Hindlimb muscle (tissue), 1 donor: ENCODE data around the gene UBE2Z. TPM values are rescaled to one million over a fixed set of nuclear protein-coding genes. Genes with fewer than 3 reads are reported as not detected.
A peak's percentile ranks its signal among the peaks of the same experiment; 100 is the strongest.
"Not testable (repeated sequence)": the region's sequence is repeated elsewhere in the genome, so short reads cannot be mapped to it uniquely, and the experiment has no call there.

Source experiments
- DNase-seq: peaks from one replicate; pipeline ENCODE4 v3.0.0-alpha.2; 2013
- polyA plus RNA-seq: library from polyadenylated mRNA; unstranded; fragments of 120-200 nt; gene quantifications from one replicate; pipeline ENCODE4 v1.2.1, GENCODE V29; 2013; ENCODE audit not compliant: insufficient read length

The UBE2Z gene
- polyA plus RNA-seq, 1 donor, result 54.1 TPM

DNA sequence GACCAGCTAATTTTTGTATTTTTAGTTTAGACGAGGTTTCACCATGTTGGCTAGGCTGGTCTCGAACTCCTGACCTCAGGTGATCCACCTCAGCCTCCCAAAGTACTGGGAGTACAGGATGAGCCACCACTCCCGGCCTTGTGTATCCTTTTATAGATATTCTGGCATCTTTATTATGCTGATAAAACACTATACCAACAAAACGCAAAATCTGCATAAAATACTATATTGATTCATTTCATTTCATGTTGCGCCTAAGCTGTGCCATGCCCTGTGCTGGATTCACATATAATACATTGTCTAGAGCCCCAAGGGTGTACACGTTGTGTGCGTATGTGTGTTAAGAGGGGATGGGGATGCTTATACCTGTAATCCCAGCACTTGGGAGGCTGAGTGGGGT lies 3.8 kb upstream of the UBE2Z start:
- no peak for DNase-seq

DNA sequence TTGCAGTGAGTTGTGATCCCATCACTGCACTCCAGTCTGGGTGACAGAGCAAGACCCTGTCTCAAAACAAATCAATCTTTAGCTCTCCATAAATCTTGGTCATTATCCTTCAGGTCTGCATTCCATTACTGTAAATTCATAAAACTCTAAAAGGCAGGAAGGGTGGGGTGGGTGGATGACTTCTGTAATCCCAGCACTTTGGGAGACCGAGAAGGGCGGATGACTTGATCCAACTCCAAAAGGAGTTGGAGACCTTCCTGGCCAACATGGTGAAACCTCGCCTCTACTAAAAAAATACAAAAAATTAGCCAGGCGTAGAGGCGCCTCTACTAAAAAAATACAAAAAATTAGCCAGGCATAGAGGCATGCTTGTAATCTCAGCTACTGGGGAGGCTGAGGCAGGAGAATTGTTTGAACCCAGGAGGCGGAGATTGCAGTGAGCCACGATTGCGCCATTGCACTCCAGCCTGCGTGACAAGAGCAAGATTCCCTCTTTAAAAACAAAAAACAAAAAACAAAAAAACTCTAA lies 2.2 kb upstream of the UBE2Z start:
- DNase-seq, result no peak

DNA sequence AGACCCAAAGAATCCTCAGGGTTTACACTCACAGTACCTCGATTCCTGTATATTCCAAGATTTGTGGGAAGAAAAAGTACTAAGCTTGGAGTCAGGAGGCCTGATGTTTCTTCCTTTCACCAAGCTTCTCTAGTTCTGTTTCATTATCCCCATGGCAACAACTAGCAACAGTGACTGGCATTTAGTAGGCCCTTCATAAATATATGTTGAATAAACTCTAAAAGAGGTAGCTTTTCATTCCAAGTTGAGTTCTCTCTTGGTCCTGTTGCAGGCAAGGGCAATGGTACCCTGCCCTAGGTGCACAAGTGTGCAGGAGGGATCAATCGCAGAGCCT lies 527 bp upstream of the UBE2Z start:
- DNase-seq, result no peak

DNA sequence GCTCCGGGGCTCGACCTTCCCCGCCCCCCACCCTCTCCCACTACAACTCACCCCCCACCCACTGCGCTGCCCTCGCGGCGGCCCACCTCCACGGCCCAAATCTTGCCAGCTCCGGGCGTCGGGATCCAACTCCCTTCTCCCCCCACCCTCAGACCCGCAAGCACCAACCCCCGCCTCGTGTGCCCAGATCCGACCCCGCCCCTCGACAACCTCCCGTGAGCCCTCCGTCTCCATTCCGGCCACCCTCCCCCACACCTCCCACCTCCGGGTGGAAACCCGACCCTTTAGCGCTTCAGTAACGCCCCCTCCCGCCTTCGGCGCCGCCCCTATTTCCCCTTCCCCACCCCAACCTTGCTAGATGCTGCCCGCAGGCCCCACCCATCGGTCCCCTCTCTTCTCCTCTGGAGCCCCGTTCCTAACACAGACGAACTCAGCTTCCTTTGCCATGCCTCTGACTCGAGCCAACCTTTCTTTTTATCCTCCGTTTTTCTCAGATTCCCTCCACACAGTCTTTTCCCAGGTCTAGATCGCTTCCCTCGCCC lies 717 bp downstream of the UBE2Z start:
- DNase-seq, result peak; percentile 89

DNA sequence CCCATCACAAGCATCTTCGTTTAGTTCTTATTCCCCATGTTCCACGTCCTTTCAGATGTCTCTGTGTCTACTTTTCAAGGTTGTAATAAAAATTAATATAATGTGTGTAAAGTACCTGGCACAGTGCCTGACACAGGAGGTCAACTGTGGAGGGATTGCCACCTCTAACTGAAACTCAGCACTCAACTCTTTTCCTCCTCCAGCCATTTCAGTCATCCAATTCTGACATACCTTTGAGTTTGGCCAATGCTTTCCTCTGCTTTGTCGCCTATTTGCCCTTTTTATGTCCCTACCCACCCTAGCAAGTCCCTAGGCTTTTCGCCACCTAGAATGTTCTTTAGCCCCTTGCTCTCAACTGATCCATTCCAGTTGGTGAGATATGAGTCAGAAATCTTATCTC lies 1.6 kb downstream of the UBE2Z start:
- no peak for DNase-seq

DNA sequence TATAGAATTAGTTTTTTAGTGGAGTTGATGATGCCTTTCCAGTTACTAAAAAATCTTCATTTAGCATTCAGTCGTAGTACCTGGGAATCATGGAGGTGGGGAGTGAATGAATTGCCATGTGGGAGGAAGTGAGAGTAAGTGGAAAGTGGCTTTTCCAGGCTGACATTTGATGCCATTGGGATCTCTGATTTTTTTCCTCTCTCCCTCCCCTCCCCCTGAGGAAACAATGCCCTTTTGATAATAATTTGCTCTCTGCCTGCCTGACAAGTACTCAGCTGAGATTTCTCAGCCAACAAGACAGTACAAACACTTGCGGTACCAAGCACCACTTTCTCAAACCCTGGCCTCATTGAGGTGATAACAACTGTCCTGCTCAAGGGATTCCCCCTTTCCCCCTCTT lies 2.2 kb downstream of the UBE2Z start:
- no peak for DNase-seq

DNA sequence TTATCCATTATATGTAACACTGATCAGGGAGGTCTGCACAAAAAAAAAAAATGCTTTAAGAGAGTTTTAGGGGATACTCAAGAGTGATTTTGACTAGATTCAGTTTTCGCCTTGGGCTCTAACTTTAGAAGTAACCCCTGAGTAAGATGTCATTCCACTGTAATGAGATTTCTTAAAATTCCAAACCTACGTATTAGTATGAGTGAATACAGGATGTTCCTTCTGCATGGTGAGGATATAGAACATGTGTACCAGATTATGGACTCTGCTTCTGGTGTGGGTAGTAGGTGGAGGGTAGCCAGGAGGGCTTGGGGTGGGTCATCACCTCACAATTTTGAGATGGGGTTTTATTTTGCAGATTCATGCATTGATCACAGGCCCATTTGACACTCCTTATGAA lies 4.3 kb downstream of the UBE2Z start:
- DNase-seq, result no peak

DNA sequence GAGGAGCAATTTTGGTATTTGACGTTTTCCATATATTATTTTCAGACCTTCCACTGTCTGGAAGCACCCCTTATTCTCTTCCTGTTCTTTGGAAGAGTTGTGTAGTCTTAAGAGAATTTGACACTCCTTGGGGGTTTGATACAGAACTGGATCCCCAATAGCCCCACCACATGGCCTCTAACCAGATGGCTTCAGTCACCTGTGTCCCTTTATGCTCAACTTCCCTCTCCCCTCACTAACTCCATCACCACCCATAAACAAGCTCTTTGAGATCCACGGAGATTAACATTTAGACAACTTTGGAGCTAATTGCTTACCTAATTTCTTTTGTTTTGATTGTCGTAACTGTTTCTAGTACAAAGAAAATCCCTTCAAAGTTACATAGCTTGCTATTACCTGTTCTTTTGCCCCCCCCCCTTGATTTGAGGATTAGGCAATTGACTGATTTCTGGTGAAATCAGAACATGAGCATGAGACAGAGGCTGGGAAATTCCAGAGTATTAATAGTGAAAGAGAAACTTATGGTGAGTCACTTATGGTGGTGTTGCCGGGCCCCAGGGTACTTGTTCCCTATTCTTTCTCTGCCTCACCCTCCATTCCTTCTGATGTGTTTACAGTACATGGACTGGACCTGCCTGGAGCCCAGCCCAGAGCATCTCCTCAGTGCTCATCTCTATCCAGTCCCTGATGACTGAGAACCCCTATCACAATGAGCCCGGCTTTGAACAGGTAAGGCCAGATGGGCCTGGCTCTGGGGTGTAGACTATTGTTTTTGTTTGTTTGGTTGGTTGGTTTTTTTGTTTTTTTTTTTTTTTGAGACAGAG lies 7.5 kb downstream of the UBE2Z start:
- no peak for DNase-seq

DNA sequence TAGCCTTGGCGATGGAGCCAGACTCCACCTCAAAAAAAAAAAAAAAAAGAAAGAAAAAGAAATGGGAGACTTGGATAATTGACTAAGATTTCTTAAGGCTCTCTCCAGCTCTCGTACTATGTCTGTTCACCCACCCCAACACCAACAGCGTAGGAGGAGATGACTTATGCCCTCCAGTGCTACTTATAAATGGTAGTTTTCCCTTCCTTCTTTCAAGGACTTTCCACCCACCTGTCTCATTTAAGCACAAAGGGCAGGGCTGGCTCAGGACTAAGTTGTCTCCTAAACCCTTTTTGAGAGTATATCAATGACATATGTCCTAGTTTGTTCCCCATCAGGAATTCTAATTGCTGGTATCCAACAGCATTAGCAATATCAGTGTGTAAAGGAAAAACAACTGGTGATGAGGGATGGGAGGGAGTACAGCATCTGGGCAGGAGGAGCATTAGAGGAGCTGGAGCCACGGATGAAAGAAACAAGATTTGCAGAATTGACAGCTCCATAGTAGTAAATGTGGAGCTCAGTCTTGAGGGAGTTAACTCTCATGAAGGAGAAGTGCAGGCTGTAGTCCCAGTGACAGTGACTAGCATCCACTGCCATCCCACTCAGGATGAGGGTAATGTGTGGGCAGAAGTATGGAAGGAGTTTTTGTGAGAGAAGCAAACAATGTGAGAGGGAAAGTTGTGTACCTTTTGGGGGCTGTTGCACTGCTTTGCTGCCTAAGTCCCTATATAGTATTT lies 17.2 kb downstream of the UBE2Z start:
- no peak for DNase-seq

DNA sequence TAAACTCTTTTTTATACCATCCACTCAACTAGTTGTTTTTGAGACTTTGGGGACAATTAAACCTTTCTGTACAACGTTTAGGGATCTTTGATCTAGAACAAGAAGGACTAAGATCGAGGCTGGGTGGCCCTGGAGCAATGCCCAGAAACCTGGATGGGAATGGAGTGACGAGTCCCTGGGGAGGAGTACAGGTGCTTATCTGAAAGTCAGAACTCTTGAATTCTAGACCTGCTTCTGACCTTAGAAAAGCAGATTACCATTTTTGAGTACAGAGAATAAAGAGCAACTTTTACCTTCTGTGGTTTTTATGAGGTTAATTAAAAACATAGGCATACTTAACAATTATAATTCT lies 17.8 kb downstream of the UBE2Z start:
- DNase-seq, result no peak

DNA sequence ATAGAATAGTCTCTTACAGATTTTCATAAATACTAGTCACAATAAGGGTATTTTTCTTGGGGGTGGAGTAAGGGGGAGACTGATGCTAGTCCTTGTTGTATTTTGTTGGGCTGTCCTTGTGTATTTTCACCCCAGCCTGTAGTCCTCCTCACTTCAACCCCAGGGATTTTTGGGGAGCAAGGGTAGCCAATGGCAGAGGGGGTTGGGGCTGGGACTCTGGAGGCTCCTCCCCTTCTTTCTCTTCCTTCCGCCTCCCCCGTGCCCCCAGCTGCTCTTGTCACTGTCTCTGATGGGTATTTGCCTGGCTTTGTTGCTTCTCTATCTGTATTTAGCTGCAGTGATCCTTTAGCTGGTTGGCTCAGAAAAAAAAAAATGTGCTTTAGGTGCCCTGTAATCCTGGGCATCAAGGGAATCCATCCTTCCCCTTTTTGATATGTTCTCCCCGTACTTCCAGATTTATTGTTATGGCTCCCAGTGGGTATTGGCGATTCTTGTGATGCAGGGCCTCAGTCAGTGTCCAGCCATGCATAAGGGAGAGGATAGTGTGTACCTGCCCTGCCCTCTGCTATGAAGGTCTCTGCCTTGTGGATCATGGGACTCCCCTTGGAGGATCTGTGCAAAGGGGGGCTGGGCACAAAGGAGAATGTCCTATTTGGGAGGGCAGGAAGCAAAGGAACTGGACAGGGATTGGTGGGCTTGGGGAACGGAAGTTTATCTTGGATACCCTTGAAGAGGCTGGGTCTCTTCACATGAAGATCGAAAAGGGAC lies 20.0 kb downstream of the UBE2Z start:
- DNase-seq, result no peak

DNA sequence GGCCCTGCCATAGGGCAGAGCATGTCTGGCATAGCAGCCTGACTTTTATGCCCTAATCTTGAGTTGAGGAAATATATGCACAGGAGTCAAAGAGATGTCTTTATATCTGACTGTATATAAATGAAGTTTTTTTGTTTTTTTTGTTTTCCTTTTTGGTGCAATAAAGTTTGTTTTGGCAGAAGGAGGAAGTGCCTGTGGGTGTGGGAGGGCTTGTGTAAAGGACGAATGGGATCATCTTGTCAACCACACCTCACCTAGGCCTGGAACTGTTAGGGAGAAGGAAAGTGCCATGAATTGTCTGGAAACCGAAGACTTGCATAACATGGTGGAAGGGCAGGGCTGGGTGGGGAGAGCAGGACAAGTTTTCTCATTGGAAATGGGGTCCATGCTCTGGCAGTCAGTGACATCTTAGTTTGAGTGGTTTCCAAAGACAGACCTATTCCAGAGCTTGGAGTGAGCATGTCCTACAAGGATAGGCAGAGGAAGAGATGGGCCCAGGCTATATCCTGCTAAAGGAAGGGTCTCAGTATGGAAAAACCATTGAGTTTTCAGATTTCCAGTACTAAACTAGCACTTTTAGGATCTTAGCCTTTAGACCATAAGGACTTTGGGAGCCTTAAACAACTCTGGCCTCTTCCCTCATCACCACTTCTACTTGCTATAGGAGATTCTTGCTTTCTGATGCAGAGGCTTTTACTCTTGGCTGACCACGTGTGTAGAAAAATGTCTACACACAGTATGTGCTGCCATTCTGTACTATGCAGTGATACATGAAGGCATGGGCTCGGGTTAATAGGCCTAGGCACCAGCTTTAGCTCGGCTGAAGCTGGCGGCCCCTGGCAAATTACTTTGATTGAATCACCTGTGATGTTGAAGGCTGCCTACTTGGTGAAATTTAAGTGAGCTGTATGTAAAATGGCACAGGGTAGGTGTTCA lies 20.9 kb downstream of the UBE2Z start:
- no peak for DNase-seq

DNA sequence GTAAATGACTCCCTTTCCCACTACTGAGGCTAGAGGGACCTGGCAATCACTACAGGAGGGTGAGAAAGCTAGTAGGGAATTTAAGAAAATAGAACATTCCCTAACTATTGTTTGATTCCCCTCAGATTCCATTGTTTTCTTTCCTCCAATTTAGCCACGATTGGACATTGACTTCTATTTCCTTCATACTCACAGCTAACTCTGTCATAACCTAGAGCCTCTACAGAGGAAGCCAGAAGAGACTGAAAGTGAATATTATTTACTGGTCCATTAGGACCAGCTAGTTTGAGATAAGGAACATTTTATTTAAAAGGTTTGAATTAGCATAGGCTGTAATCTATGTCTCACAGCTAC lies 21.6 kb downstream of the UBE2Z start:
- DNase-seq, result no peak

DNA sequence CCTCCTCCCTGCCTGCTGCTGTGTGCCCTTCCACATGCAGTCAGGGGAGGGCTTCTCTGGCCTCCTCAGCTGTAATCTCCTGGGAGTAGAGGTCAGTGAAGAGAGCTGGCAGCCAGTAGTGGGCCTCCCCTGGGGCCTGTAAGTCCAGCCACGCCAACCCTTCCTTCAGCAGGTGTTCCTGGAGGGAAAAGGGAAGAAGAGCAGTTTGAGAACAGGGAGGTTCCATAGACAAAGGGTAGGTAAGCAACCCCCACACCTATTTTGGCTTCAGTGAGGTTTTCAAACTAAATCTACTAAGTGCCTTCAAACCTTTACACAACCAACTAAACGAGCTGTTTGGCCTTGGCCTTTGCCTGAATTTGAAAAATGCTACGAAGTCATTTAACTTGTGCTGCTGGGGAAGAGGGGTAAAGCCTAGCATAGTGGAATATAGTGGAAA lies 22.2 kb downstream of the UBE2Z start:
- DNase-seq, result no peak

DNA sequence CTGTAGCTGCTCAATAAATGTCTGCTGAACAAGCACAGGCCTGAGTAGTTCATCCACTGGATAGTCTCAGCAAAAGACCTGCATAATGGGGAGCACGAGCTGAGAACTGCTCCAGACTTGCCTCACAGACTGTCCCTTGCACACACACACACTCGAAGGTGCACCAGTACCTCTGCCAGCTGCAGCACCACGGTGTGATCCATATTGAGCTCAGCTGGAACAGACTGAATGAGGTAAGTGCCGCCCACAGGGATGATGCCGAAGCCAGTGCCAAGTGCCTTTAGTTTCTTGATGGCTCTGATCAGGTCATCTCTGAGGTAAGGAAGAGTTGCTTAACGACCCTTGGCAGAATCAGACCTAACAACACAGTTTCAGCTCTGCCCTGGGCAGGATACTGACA lies 24.8 kb downstream of the UBE2Z start:
- DNase-seq, result no peak

DNA sequence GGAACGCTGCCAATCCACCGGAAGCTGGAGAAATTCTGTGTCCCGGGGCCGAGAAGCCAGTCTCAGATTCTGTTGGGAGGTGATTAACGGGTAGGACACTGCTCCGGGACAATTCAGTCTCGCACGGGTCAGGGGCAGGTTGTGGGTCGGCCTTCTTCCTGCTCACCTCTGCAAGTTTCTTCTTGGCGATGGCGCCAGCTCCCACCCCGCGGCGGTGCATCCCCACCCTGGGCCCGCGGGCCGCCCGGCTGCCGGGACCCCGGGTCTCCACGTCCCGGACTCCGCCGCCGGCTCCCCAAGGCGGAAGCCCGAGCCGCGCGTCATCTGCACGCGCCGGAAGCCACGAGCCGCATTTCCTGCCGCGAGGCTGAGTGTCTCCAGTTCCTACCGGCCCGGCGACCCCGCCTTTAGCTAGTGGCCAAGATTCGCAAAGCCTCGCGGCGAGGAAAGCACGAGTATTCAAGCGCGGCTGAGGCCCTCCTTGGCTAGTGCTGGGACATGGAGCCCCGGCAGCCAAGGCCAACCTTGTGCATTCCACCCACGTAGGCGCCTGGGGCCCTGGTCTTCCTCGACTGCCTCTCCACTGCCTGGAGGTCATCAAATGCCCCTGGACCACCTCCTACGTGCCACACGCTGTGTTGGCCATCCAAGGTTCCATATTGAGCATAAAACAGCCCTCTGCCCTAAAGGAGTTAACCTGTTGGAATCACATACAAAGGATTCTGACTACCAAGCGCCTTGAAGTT lies 36.5 kb downstream of the UBE2Z start, which contains the start of gene SNF8:
SNF8 (minus strand) TSS at position 328 of the 746 bp plus-strand sequence; CDS start at position 220, 108 bp downstream.
- DNase-seq, result peak; percentile 93

DNA sequence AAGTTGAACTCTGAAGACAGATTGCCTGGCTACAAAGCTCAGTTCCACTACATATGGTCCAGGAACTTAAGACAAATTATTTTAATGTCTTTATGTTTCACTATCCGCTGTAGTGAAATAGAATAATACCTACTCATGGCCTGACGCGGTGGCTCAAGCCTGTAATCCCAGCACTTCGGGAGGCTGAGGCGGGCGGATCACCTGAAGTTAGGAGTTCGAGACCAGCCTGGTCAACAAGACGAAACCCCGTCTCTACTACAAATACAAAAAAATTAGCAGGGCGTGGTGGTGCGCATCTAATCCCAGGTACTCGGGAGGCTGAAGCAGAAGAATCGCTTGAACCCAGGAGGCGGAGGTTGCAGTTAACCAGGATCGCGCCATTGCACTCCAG lies 37.0 kb downstream of the UBE2Z start:
- DNase-seq, result not testable (repeated sequence)

DNA sequence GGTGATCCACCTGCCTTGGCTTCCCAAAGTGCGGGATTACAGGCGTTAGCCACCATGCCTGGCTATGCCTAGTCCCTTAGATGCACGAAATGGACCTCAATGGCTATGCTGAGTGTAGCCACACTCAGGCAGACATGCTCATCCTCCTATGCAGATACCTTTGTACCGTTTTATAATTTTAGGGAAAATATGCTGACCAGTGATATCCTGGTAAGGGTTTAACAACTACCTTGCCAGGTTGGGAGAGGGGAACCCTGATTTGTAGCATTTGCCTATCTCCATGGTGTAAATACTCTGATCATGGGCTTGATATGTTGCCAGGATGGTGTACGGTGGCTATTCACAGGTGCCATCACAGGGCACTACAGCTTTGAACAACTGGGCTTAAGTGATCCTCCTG lies 43.4 kb downstream of the UBE2Z start:
- DNase-seq, result no peak

DNA sequence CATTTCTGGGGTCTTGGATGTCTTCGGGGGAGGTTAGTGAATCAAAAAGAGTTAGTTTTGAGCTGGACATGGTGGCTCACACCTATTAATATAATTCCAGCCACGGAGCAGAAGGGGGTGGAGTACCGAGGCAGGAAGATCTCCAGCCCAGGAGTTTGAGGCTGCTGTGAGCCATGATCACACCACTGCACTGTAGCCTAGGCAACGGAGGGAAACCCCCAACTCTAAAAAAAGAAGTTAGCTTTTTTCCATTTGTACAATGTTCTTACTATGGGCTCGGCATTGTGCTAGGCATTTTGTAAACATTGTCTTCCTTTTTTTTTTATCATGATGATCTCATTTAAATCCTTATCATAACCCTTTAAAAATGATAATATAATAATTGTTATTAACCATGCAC lies 44.7 kb downstream of the UBE2Z start:
- DNase-seq, result no peak

DNA sequence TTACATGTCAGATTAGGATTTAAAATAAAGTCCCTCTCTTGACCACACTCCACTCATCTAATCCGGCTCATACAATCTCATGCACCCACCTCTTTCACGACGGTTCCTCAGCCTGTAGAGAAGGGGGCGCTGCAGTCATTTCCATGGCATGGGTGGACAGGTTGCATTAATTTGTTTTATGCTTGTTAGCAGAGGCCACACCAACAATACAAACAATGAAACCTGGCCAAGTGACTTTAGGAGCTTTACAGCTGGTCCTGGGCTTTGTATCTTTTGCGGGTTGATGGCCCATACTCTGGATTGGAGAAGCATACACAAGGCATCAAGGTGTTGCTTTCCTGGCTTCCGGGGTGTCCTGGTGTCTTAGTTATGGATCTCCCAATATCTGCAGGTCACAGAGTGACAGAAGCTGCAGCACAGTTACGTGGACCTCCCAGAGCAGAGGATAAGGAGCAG lies 46.1 kb downstream of the UBE2Z start:
- DNase-seq, result no peak
